Pons (tissue), 1 donor: ENCODE data around the gene MST1R.

Experiments used
- DNase-seq: peaks from one replicate; pipeline ENCODE4 v3.0.0-alpha.2; 2016; ENCODE audit warnings: low spot score

Gene MST1R

GRCh38 chr3:49839193-49839809 lies 64.4 kb downstream of the MST1R start:
- peak; percentile 89 for DNase-seq
